MM.1S (cell line): Measurements from ENCODE around the gene COL7A1.

Source experiments
- DNase-seq: peaks from one replicate; pipeline ENCODE4 v3.0.0-alpha.2; 2015
- H2AFZ ChIP-seq: fragments of 300-600 bp; sonication (generic); 2 replicates; pipeline ENCODE4 v1.6.0; 2016; ENCODE audit warnings: antibody characterized with exemption, low read length
- H3F3A ChIP-seq: fragments of 300-600 bp; sonication (generic); 2 replicates; pipeline ENCODE4 v1.6.1; 2016; ENCODE audit warnings: mild to moderate bottlenecking, antibody characterized with exemption, low read length, moderate library complexity, mixed read lengths; ENCODE audit not compliant: insufficient read depth
- H3K27ac ChIP-seq: fragments of 300-600 bp; sonication (generic); 2 replicates; pipeline ENCODE4 v1.5.1; 2016; ENCODE audit warnings: mild to moderate bottlenecking, low read length
- H3K27me3 ChIP-seq: fragments of 300-600 bp; sonication (generic); replicated peaks from 2 replicates; pipeline ENCODE4 v1.6.0; 2016; ENCODE audit warnings: low read length; ENCODE audit not compliant: insufficient read depth
- H3K36me3 ChIP-seq: fragments of 300-600 bp; sonication (generic); replicated peaks from 2 replicates; pipeline ENCODE4 v1.6.1; 2016; ENCODE audit warnings: mild to moderate bottlenecking, low read length, mixed read lengths; ENCODE audit not compliant: insufficient read depth
- H3K4me1 ChIP-seq: fragments of 300-600 bp; sonication (generic); 2 replicates; pipeline ENCODE4 v1.6.1; 2016; ENCODE audit warnings: low read length, mixed read lengths
- H3K4me2 ChIP-seq: fragments of 300-600 bp; sonication (generic); 2 replicates; pipeline ENCODE4 v1.6.0; 2016; ENCODE audit warnings: low read depth, low read length
- H3K4me3 ChIP-seq: fragments of 300-600 bp; sonication (generic); 2 replicates; pipeline ENCODE4 v1.5.1; 2016; ENCODE audit warnings: low read length, mixed read lengths
- H3K79me2 ChIP-seq: fragments of 300-600 bp; sonication (generic); 2 replicates; pipeline ENCODE4 v1.6.1; 2016; ENCODE audit warnings: mixed run types, low read length, mixed read lengths
- H3K9ac ChIP-seq: fragments of 300-600 bp; sonication (generic); 2 replicates; pipeline ENCODE4 v1.6.1; 2016; ENCODE audit warnings: low read length, mixed read lengths
- H3K9me2 ChIP-seq: fragments of 300-600 bp; sonication (generic); replicated peaks from 2 replicates; pipeline ENCODE4 v1.6.1; 2016; ENCODE audit warnings: mild to moderate bottlenecking, low read length, mixed read lengths; ENCODE audit not compliant: insufficient read depth
- H3K9me3 ChIP-seq: fragments of 300-600 bp; sonication (generic); replicated peaks from 2 replicates; pipeline ENCODE4 v1.6.1; 2016; ENCODE audit warnings: mild to moderate bottlenecking, low read length, mixed read lengths; ENCODE audit not compliant: insufficient read depth
- H4K20me1 ChIP-seq: fragments of 300-600 bp; sonication (generic); 2 replicates; pipeline ENCODE4 v1.6.1; 2016; ENCODE audit warnings: mild to moderate bottlenecking, low read length, moderate library complexity, mixed read lengths; ENCODE audit not compliant: insufficient read depth
- EZH2 ChIP-seq: fragments of 300-600 bp; sonication (generic); optimal IDR thresholded peaks from 2 replicates; pipeline ENCODE3; 2017; ENCODE audit warnings: low read depth, mild to moderate bottlenecking, antibody characterized with exemption, low read length, mixed read lengths
- EZH2phosphoT487 ChIP-seq: fragments of 300-600 bp; sonication (generic); IDR thresholded peaks from 2 replicates; pipeline ENCODE4 v1.6.1; 2018; ENCODE audit warnings: antibody characterized with exemption, low read length
- TF ChIP-seq, protein P1 (sequence below): fragments of 300-600 bp; sonication (generic); IDR thresholded peaks from 2 replicates; pipeline ENCODE4 v1.5.1; 2016; ENCODE audit warnings: antibody characterized with exemption, low read length, mixed read lengths

The COL7A1 gene

DNA sequence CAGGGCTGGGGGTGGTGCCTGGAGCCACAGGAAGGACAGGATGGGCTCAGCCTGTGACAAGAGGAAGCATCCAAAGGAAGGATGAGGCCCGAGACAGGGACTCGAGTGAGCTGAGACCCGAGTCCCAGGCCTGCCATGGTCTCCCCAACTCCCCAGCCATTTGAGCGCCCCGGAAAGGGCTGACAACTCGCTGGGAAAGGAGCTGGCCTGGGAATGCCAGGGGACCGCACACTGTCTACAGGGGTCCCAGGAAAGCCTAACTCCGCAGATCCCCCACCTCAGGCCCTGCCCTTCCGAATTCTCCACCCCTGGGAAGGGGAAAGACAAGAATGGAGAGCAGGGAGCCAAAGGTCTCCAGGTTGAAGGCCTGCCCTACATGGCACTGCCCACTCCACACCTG lies 70.2 kb downstream of the COL7A1 start:
- no peaks in the 10 kb centered on the region for H3K9me3 ChIP-seq
- no peak overlapping the region for H3K27ac ChIP-seq
- no peaks in the 10 kb centered on the region for H3K36me3 ChIP-seq
- no peaks in the 10 kb centered on the region for H3K27me3 ChIP-seq
- no peak overlapping the region for H3K4me3 ChIP-seq
- H2AFZ ChIP-seq: no peak overlapping the region
- no peak overlapping the region for H3K9ac ChIP-seq
- no peak for DNase-seq
- no peaks in the 10 kb centered on the region for H3K4me1 ChIP-seq
- no peaks in the 10 kb centered on the region for H3F3A ChIP-seq
- H3K4me2 ChIP-seq: no peak overlapping the region
- TF ChIP-seq, protein P1, sequence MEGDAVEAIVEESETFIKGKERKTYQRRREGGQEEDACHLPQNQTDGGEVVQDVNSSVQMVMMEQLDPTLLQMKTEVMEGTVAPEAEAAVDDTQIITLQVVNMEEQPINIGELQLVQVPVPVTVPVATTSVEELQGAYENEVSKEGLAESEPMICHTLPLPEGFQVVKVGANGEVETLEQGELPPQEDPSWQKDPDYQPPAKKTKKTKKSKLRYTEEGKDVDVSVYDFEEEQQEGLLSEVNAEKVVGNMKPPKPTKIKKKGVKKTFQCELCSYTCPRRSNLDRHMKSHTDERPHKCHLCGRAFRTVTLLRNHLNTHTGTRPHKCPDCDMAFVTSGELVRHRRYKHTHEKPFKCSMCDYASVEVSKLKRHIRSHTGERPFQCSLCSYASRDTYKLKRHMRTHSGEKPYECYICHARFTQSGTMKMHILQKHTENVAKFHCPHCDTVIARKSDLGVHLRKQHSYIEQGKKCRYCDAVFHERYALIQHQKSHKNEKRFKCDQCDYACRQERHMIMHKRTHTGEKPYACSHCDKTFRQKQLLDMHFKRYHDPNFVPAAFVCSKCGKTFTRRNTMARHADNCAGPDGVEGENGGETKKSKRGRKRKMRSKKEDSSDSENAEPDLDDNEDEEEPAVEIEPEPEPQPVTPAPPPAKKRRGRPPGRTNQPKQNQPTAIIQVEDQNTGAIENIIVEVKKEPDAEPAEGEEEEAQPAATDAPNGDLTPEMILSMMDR: no peak
- TF ChIP-seq EZH2 (no peak), EZH2phosphoT487 (no peak)
- H4K20me1 ChIP-seq: no peaks in the 10 kb centered on the region
- no peaks in the 10 kb centered on the region for H3K9me2 ChIP-seq
- H3K79me2 ChIP-seq: no peaks in the 10 kb centered on the region

DNA sequence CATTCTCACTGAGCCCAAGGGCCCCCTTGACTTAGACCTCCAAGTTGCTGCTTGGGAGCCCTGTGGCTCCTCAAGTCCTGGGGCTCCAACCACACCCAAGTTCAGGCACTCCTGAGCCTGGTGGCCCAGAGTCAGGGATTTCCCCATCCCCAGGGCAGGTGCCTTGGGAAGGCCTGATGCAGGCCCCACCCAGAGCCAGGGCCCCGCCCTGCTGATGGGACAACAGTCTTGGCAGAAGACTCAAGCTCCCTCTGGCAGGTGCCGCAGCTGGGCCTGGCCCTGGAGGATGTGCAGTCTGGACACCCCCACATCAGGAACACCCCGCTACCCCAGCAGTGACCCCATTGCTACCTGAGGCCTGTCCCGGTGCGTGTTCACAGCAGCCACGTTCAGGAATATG lies 73.5 kb downstream of the COL7A1 start:
- no peak overlapping the region for H3K4me2 ChIP-seq
- H3K9me2 ChIP-seq: no peaks in the 10 kb centered on the region
- H3K27ac ChIP-seq: no peak overlapping the region
- TF ChIP-seq EZH2phosphoT487 (no peak), EZH2 (no peak)
- TF ChIP-seq, protein P1: no peak
- H3K9me3 ChIP-seq: no peaks in the 10 kb centered on the region
- DNase-seq: no peak
- no peaks in the 10 kb centered on the region for H3F3A ChIP-seq
- H3K27me3 ChIP-seq: peaks cover 24% of the 10 kb centered on the region
- H3K4me1 ChIP-seq: no peaks in the 10 kb centered on the region
- H3K79me2 ChIP-seq: no peaks in the 10 kb centered on the region
- H3K4me3 ChIP-seq: no peak overlapping the region
- no peaks in the 10 kb centered on the region for H4K20me1 ChIP-seq
- H3K9ac ChIP-seq: no peak overlapping the region
- no peaks in the 10 kb centered on the region for H3K36me3 ChIP-seq
- H2AFZ ChIP-seq: no peak overlapping the region

- Histone ChIP-seq H3K4me3 (no peak overlapping the region), H3K79me2 (no peaks in the 10 kb centered on the region), H3K36me3 (no peaks in the 10 kb centered on the region), H4K20me1 (no peaks in the 10 kb centered on the region), H3K27me3 (peaks cover 39% of the 10 kb centered on the region), H3K9ac (no peak overlapping the region), H3K27ac (no peak overlapping the region), H3K4me1 (peaks cover 11% of the 10 kb centered on the region), H3F3A (peaks cover 5% of the 10 kb centered on the region; the same call in 1 of the 2 replicates), H3K4me2 (no peak overlapping the region), H3K9me2 (no peaks in the 10 kb centered on the region), H2AFZ (no peak overlapping the region), H3K9me3 (no peaks in the 10 kb centered on the region)
- TF ChIP-seq, protein P1: no peak
- TF ChIP-seq EZH2 (no peak), EZH2phosphoT487 (no peak)
- DNase-seq: no peak
Measured at GRCh38 chr3:48519277-48519643, 75.9 kb downstream of the COL7A1 start.
